ENCODE results near the gene COL26A1.
"Not testable (repeated sequence)": the region's sequence is repeated elsewhere in the genome, so short reads cannot be mapped to it uniquely, and the experiment has no call there.

Gene COL26A1

GRCh38 chr7:101402835-101403234, 40.2 kb downstream of the COL26A1 start:
- no peak for DNase-seq

GRCh38 chr7:101405474-101406067, 42.9 kb downstream of the COL26A1 start:
- DNase-seq: no peak

DNA sequence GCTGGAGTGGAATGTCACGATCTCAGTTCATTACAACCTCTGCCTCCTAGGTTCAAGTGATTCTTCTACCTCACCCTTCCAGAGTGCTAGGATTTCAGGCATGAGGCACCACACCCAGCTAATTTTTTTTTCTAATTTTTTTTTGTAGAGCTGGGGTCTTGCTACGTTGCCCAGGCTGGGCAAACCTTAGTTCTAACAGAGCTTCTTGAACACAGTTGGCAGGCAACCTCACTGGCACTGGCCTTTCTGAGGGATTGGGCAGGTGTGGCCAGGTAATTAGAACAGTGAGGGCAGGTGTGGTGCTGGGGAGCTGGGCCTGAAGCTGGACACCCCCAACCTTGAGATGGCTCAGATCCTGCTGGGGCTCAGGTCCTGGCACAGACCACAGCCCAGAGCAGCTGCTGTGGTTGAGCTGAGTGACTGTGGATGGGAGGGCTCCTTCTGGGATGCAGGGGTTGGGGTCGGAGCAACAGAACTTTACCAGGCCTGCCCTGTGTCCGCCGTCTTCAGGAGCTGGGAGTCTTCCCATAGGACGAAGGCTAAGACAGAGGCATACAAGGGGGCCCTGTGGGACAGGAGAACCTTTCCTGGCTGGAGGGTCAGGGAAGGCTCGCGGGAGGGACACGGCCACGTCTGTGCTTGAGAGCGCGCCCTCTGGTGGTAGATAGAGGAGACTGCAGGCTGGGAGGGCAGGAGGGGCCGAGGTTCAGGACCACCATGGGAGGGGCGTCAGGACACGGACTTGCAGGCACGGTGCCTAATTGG, 48.2 kb downstream of the COL26A1 start:
- DNase-seq: no peak

- no peak for DNase-seq
Measured at GRCh38 chr7:101411508-101411874, 48.8 kb downstream of the COL26A1 start.

DNA sequence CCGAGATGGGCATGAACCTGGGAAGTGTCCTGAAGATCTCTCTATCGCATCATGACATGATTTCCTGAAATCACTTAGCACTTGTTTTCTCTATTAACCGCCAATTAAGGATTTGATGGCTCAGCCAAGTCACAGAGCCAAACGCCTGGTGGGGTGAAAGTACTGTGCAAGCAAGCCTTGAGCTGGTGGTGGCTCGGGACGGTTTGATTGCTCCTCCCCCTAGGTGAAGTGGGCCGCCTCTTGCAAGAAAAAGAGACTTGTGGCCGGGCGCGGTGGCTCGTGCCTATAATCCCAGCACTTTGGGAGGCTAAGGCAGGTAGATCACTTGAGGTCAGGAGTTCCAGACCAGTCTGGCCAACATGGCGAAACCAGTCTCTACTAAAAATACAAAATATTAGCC, 50.3 kb downstream of the COL26A1 start:
- no peak for DNase-seq

DNA sequence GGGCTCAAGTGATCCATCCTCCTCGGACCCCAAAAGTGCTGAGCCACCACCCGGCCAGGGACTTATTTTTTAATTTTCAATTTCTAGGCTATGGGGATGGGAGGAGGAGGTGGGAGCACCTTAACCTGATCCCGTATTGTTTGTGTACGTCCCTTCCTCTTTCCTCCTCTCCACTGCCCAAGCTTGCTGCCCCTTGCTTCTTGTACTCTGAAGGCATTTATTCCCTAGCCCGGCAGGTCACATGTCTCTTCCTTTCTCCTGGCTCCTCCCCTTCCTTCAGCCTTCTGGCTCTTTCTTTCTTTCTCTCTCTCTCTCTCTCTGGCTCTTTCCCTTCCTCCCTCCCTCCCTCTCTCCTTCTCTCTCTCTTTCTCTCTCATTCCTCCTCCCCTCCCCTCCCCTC, 56.0 kb downstream of the COL26A1 start:
- no peak for DNase-seq

DNA sequence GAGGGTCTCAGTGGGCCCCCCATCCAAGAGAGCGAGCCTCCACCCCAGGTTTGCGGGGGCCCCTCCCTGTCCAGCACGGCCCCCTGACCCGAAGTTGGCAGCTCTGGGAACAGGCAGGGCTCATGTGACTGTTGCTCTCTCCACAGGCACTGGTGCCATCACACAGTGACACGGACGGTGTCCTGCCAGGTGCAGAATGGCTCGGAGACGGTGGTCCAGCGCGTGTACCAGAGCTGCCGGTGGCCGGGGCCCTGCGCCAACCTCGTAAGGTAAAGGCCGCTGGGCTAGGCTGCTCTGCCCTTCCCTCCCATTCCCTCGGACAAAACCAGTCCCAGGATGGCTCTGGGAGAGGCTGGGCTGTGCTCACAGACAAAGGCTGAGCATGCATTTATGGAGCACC, 57.2 kb downstream of the COL26A1 start:
- no peak for DNase-seq

- DNase-seq: no peak
Measured at GRCh38 chr7:101420436-101420835, 57.8 kb downstream of the COL26A1 start.

GRCh38 chr7:101422356-101423195, 59.9 kb downstream of the COL26A1 start:
- no peak for DNase-seq

- no peak for DNase-seq
Measured at GRCh38 chr7:101426303-101427011, 63.8 kb downstream of the COL26A1 start.

DNA sequence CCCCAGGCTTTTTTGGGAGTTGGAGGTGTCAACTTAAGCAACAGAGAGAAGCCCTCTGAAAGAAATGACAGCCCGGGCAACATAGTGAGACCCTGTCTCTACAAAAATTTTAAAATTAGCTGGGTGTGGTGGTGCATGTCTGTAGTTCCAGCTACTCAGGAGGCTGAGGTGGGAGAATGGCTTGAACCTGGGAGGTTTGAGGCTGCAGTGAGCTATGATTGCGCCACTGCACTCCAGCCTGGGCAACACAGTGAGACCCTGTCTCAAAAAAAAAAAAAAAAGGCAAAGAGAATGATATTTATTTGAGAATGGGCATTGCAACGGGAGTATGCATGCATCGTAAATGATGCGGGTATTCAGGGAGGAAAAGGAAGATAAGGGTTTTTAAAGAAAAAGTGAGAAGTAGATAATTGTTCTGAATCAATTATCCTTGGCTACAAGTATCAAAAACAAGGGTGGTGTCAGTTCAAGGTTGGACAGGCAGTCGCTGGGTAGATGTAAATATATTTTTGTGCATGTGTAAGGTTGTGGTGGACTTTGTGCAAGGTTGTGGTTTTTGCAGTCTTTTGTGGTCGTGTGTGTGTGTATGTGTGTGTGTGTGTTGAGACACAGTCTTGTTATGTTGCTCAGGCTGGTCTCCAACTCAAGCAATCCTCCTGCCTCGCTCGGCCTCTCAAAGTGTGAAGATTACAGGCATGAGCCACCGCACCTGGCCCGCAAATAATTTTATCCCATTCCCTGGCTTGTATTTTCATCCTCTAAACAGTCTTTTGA, 65.6 kb downstream of the COL26A1 start:
- DNase-seq: no peak

- DNase-seq: no peak
Measured at GRCh38 chr7:101432316-101432715, 69.6 kb downstream of the COL26A1 start.

DNA sequence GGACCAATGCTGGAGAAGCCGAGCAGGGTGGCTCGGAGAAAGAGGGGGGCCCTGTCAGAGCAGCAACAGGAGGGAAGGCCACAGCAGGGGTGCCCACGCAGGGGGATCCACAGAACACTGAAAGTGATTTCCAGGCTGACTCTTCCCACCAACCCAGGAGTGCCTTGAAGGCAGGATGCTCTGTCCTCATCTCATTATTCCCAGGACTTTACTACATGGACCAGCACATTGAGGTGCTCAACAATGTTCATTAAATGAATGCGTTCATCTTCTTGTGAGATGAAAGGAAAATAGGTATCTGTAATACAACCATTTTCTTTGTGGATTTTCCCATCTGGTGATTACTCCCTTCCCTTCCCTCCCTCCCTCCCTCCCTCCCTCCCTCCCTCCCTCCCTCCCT, 71.0 kb downstream of the COL26A1 start:
- no peak for DNase-seq

GRCh38 chr7:101434155-101434554, 71.5 kb downstream of the COL26A1 start:
- DNase-seq: not testable (repeated sequence)

GRCh38 chr7:101435461-101436220, 73.0 kb downstream of the COL26A1 start:
- no peak for DNase-seq

DNA sequence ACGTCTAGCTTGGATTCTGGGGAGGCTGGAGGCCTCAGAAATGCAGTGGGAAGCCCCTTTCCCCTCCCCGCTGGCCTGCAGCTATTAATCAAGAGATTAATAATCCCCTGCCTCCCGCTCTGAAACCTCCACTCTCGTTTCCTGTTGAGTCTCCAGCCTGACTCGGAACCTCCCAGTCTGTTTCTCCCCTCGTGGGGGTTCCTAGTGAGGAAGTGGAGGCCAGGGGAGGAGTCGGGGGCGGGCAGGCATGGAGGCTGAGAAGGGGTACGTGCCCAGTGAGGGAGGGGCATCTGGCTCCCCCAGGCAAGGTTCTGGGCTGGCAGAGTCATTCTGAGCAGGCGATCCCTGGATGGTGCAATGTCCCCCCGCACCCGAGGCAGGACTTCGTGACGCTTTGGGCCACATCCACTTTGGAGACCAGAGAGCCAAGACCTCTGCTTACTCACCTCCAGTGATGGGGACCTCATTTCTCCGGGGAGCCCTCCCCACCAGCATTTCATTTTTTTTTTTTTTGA, 73.6 kb downstream of the COL26A1 start:
- DNase-seq: no peak

DNA sequence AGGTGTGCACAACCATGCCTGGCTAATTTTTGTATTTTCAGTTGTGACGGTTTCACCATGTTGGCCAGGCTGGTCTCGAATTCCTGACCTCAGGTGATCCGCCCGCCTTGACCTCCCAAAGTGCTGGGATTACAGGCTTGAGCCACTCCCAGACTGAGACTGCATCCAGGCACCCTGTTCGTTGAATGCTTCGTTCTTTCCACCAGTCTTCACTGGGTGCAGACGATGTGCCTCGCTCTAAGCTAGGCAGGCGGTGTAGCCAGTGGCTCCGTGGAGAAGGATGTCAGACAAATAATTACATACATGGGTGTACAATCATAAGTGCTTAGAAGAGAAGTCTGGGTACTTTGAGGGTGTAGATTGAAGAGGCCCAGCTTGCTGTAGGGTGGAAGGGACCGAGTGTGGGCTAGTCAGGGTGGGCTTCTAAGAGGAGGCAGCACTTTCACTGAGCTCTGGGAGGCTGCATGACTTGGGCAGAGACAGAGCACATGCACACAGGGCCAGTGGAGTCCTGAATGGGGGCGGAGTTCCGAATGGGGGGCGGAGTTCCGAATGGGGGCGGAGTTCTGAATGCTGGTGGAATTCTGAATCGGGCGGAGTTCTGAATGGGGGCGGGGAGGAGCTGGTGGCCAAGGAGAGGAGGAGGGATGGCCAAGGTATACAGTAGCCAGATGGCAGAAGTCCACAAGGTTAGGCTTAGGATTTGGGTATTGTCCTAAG, 74.3 kb downstream of the COL26A1 start:
- no peak for DNase-seq

DNA sequence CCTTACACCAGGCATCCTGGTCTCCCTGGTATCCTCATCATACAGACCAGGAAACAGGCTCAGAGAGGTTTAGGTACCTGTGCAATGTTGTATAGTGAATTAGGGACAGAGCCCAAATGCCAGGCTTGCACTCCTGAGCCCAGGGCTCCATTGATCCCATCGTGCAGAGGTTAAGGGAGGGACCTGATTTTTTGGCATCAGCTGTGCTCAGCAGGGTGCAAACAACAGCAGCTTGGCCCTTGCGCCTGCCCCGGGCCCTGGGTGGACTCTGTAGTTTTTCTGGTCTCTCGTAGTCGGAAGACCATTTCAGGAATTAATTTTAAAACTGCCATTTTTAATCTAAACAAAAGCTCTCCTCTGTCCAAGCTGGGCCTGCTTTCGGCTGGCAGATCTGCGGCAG, 79.2 kb downstream of the COL26A1 start:
- no peak for DNase-seq

DNA sequence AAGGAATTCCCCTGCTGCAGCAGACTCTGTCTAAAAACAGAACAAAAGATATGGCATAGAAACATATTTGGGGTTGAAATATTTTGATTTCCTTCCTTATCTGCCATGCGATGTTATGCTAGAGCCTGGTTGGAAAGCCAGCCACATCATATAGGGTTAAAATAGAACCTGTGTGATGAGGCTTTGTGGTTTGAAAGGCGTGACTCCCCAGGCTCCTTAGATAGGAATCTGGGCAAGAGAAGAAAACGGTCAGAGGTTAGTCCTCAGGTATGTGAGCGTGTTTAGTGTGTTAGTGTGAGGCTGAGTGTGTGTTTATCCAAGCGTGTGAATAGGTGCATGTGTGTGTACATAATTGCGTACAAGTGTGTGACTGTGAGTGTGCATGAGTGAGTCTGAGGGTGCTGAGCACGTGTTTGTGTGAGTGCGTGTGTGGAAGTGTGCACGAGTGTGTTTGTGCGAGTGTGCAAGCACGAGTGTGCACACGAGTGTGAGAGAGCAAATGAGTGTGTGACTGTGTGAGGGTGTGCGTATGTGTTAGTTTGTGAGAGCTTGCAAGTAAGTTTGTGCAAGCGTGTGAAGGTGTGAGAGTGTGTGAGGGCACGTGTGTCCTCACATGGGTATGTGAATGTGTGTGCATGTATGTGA, 79.9 kb downstream of the COL26A1 start:
- no peak for DNase-seq

- DNase-seq: no peak
Measured at GRCh38 chr7:101450064-101450463, 87.4 kb downstream of the COL26A1 start.
